AG09309 (cell line): ENCODE measurements around the gene ZFYVE26.

Experiments used
- DNase-seq: peaks from one replicate; pipeline ENCODE4 v3.0.0-alpha.2; 2010; ENCODE audit warnings: low read depth
- H3K4me3 ChIP-seq: 2 replicates; pipeline ENCODE4 v1.5.1; 2011; ENCODE audit warnings: mild to moderate bottlenecking, low read depth, low read length, moderate library complexity; ENCODE audit not compliant: control insufficient read depth
- CTCF ChIP-seq: IDR thresholded peaks from 2 replicates; pipeline ENCODE4 v1.5.1; 2011; ENCODE audit warnings: mild to moderate bottlenecking, low read depth, low read length, inconsistent platforms; ENCODE audit not compliant: insufficient read depth, control insufficient read depth; ENCODE audit errors: missing control alignments

The ZFYVE26 gene

GRCh38 chr14:67768219-67768618, 48.2 kb downstream of the ZFYVE26 start:
- DNase-seq, result no peak
- H3K4me3 ChIP-seq, result no peak overlapping the region
- TF ChIP-seq CTCF, result no peak

DNA sequence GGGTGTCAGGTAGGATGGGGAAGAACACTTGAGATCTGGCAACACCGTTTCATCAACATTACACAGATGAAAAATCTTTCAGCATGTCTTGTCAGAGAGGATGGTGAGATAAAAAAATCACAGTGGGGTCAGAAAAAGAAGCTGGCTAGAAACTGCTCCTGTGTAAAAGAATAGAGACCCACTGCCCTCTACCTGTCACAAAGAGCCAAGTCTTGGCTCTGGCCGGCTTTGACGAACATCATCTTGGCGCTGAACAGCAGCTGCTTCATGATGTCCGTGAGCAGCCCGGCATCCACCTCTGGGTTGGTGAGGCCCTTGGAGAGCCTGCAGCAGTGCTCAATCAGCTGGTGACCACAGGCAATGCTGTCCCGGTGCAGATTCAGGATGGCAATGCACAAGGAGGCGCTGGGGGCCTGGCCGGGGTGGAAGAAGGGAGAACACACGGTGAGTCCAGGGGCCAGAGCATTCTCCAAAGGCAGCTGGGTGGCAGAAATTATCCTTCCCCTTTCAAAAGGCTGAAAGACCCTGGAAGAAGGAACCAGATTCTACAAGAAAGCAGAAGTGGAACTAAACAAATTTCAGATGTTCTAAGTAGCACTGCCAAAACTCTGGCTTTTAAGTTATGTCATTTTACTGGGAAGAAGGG, 50.2 kb downstream of the ZFYVE26 start:
- no peak for DNase-seq
- H3K4me3 ChIP-seq, result no peak overlapping the region
- TF ChIP-seq CTCF, result no peak

GRCh38 chr14:67765192-67765834, 51.1 kb downstream of the ZFYVE26 start:
- H3K4me3 ChIP-seq, result no peak overlapping the region
- no peak for TF ChIP-seq CTCF
- DNase-seq, result no peak

GRCh38 chr14:67764496-67764895, 51.9 kb downstream of the ZFYVE26 start:
- DNase-seq, result no peak

GRCh38 chr14:67763158-67763822, 53.1 kb downstream of the ZFYVE26 start:
- H3K4me3 ChIP-seq, result no peak overlapping the region
- DNase-seq, result no peak
- TF ChIP-seq CTCF, result no peak

More at GRCh38 chr14:67764496-67764895, 51.9 kb downstream of the ZFYVE26 start:
- H3K4me3 ChIP-seq, result no peak overlapping the region
- TF ChIP-seq CTCF, result no peak

GRCh38 chr14:67762051-67762450, 54.3 kb downstream of the ZFYVE26 start:
- TF ChIP-seq CTCF, result no peak
- no peak overlapping the region for H3K4me3 ChIP-seq
- no peak for DNase-seq
